GM19395 (cell line): ENCODE data around the gene CCR5AS.
"Not testable (repeated sequence)": the region's sequence is repeated elsewhere in the genome, so short reads cannot be mapped to it uniquely, and the experiment has no call there.

Experiments used
- ATAC-seq: cut with Tn5 transposase; IDR thresholded peaks from one replicate; pipeline ENCODE4 v1.9.1; 2021; ENCODE audit warnings: mild to moderate bottlenecking, moderate library complexity; ENCODE audit not compliant: unreplicated experiment

Gene CCR5AS

DNA sequence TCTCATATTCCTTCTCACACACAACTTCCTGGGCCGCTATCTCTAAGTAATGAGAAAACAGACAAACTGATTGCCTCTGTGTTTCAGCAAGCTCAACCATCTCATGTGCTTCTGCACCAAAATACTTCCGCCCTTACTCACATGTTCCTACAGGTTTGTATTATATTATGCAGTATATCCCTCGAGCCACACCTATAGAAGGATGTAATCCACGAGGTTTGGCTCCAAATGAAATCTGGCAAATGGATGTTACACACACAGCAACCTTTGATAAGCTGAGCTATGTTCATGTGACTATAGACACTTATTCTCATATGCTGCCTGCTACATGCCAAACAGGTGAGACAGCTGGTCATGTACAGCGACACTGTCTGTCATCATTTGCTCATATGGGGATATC is 22.8 kb upstream of the CCR5AS start:
- ATAC-seq: no peak

DNA sequence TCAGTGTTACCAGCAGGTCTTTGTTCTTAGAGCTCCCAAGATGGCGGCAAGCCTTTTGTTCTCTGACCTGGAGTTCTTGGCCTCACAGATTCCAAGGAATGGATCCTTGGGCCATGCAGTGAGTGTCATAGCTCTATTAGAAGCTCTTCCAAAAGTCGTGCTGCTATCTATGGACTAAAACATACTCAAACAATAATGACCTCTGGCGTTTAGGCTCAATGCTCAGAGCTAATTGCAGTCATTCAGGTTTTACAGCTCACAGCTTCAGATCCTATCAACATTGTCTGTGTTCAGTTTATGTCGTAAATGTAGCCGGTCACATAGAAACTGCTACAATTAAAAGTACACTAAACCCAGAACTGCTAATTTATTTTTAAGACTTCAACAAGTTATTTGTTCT is 22.4 kb upstream of the CCR5AS start:
- no peak for ATAC-seq

- ATAC-seq: no peak
Measured at GRCh38 chr3:46427916-46428833, 21.3 kb upstream of the CCR5AS start.

- not testable (repeated sequence) for ATAC-seq
Measured at GRCh38 chr3:46427404-46427803, 20.5 kb upstream of the CCR5AS start.

DNA sequence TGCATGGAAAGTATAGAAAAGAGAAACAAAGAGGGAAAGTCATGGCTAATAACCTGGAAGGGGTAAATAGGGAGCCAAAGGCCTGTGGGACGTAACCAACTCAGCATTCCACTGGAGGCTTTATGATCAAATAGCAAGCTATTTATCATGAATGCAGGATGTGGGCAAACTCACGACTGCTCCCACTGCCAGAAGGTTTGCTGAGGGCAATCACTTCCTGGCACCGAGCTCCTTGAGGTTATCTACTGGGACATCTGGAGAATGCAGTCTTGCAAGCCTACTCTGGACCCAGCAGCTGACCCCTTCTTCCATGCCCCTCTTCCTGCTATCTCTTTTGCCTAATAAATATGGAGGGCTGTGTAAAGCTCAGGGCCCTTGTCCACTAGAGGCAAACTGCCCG is 19.6 kb upstream of the CCR5AS start:
- not testable (repeated sequence) for ATAC-seq

- ATAC-seq: no peak
Measured at GRCh38 chr3:46423588-46423987, 16.7 kb upstream of the CCR5AS start.

DNA sequence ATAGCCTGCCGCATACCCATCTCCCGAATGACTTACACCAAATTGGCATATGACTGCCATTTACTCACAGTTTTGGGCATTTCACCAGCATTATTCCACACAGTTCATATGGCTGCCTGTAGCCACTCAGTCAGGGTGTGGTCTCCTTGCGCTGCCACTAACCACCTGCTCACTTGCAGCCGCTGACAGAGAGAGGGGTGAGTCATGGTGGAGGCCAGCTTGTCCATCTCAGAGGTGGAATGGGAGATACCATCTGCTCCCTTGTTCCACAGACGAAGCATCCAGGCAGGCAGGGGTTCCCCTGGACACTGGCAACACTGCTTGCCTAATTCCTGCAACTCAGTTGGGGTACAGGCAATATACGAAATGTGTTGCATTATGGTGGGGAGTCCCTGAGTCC is 15.8 kb upstream of the CCR5AS start:
- ATAC-seq: no peak

- no peak for ATAC-seq
Measured at GRCh38 chr3:46420931-46421330, 14.1 kb upstream of the CCR5AS start.

- no peak for ATAC-seq
Measured at GRCh38 chr3:46419816-46420215, 12.9 kb upstream of the CCR5AS start.

- no peak for ATAC-seq
Measured at GRCh38 chr3:46417841-46418611, 11.2 kb upstream of the CCR5AS start.

- ATAC-seq: no peak
Measured at GRCh38 chr3:46416811-46417510, 10.1 kb upstream of the CCR5AS start.

- no peak for ATAC-seq
Measured at GRCh38 chr3:46416125-46416810, 9.4 kb upstream of the CCR5AS start.

DNA sequence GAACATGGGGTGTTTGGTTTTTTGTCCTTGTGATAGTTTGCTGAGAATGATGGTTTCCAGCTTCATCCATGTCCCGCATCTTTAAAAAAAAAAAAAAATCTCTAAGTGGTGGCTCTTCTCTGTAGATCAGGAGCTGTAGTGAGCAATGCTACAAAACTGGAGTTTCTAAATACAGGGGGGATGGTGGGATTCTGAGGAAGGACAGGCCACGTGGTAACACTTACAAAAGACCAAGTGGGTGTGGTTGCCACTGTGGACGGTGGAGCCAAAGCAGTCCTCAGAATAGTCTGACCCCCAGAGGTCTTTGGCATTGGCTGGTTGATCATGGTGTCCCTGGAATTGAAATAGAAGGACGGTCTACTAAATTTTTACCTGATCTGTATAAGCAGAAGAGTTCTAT is 7.9 kb upstream of the CCR5AS start:
- ATAC-seq: no peak

- ATAC-seq: no peak
Measured at GRCh38 chr3:46413951-46414350, 7.1 kb upstream of the CCR5AS start.

- ATAC-seq: no peak
Measured at GRCh38 chr3:46412786-46413298, 6.0 kb upstream of the CCR5AS start.

DNA sequence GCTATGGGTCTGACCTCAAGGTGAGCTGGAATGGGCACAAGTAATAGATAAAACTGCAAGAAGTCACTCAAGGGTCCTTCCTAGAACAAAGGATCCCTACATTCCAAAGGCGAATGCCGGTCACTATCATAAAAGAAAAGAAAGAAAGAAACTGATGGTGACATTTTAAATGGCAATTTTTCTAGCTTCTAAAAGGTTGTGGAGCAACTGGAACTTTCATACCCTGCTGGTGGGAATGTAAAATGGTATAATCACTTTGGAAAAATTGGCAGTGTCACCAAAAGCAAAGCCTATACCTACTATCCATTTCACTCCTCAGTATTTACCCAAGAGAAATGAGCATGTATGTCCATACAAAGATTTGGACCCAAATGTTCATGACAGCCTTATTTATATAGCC is 4.4 kb upstream of the CCR5AS start:
- ATAC-seq: no peak

DNA sequence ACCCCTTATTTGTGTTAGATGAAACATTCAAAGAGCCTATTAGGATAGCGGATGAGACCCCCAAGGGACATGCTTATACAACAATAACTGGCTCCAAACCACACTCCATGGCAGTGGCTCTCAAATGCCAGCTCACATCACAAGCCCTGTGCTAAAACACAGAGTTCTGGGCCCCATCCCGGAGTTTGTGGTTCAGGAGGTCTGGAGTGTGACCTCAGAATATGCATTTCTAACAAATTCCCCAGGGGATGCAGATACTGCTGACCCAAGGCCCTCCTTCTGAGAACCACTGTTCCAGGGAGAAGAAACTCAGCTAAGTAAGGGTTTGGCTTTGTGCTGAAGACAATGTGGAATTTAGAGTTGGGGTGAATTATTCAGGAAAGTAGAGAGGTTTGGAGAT is 3.8 kb upstream of the CCR5AS start:
- ATAC-seq: no peak

DNA sequence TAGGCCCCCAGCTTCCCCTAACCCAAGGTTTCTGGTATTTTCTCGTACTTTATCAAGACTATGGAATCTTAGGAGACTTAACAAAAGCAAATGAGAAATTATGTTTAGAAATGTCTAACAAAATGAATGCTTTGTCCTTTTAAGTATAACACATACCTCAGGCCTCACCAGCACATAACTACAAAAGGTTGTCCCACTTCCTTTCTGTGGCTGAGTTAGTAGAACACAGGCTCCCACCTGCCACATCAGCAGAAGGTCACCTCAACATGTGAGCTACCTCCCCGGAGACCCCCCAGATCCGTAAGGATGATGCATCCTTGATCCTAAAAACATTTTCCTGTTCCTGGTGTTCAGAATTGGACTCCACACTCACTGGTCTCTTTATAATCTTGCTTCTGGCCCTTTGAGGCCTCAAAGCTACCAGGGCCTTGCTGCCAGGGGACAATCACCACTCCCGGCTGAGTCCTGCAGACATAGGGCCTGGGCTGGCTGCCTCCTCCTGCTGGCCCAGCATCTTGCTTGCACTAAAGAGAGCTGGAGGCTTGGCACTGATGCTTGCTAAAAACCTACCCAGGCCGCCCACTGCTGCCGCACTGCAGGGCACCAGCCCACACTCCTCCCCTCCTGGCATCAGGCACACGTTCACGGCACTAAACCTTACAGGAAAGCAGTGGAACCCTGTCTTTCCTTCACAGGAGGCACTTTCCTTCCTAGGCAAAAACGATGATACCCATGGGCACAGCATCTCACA is 3.0 kb upstream of the CCR5AS start:
- ATAC-seq: no peak

DNA sequence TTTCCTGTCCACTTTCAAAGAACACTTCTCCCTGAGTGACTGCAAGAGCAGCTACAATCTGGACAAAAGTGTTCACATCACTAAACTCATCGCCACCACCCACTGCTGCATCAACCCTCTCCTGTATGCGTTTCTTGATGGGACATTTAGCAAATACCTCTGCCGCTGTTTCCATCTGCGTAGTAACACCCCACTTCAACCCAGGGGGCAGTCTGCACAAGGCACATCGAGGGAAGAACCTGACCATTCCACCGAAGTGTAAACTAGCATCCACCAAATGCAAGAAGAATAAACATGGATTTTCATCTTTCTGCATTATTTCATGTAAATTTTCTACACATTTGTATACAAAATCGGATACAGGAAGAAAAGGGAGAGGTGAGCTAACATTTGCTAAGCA is 2.0 kb upstream of the CCR5AS start:
- no peak for ATAC-seq

DNA sequence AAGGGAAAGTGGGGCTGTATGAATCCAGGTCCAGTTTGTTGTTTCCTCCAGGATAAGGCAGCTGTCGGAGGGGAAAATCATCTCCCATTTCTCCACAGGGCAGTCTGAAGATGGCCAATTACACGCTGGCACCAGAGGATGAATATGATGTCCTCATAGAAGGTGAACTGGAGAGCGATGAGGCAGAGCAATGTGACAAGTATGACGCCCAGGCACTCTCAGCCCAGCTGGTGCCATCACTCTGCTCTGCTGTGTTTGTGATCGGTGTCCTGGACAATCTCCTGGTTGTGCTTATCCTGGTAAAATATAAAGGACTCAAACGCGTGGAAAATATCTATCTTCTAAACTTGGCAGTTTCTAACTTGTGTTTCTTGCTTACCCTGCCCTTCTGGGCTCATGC is 1.1 kb upstream of the CCR5AS start:
- ATAC-seq: no peak
